GM21447 (cell line): ENCODE data around the gene TMPRSS12.
"Not testable (repeated sequence)": the region's sequence is repeated elsewhere in the genome, so short reads cannot be mapped to it uniquely, and the experiment has no call there.

Experiments used
- ATAC-seq: cut with Tn5 transposase; IDR thresholded peaks from one replicate; pipeline ENCODE4 v1.9.1; 2021; ENCODE audit not compliant: unreplicated experiment

The TMPRSS12 gene

DNA sequence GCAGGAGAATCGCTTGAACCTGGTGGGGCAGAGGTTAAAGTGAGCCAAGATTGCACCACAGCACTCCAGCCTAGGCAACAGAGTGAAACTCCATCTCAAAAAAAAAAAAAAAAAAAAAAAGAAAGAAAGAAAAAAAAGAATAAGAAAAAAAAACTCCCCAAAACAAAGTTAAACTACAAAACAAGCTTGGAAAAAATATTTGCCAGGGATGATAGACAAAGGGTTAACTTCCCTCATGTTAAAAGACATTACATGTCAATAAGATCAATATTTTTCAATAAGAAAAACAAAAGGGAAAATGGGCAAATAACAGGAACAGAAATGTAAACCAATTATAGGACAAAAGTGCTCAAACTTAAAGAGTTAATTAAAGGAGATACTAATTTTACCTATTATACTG is 83.2 kb downstream of the TMPRSS12 start:
- no peak for ATAC-seq

DNA sequence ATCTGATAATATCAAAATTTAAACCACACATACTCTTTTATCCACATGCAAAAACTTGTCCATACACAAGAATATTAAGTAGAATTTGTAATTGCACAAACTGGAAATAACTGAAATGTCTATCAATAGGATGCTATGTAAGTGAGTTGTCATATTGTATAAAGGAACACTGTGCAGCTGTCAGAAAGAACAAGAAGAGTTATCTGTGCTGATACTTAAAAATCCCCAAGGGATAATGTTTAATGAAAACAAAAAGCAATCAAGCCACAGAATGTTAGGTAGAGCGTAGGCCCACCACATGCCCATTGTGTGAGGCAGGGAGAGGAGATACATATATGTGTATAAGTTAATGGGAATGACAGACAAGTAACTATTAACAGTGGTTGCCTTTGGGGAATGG is 83.7 kb downstream of the TMPRSS12 start:
- no peak for ATAC-seq

DNA sequence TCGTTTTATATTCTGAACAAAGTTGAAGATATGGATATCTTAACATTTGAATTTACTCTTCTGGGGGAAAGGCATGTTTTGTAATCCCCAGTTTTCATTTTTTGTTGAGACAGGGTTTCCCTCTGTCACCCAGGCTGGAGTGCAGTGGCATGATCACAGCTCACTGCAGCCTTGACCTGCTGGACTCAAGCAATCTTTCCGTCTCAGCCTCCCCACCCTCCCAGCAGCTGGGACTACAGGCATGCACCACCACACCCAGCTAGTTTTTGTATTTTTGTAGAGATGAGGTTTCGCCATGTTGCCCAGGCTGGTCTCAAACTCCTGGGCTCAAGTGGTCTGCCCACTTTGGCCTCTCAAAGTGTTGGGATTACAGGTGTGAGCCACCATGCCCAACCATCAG is 84.2 kb downstream of the TMPRSS12 start:
- ATAC-seq, result not testable (repeated sequence)

DNA sequence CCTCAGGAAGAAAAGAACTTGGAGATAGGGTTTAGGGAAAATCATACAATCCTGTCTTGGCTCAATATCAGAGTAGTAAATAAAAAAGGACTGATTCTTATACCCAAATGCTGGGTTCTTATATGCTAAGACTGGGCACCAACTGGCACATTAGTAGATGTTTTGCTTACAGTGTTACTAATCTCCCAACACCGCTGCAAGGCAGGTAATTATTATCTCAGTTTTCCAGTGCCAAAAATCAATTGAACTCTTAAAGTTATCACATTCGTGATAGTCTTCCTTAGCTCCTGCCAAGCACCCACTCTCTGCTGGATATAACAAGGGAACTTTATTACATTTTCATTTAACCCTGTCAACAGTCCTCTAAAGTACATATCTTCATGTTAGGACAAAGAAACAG is 84.6 kb downstream of the TMPRSS12 start:
- no peak for ATAC-seq

DNA sequence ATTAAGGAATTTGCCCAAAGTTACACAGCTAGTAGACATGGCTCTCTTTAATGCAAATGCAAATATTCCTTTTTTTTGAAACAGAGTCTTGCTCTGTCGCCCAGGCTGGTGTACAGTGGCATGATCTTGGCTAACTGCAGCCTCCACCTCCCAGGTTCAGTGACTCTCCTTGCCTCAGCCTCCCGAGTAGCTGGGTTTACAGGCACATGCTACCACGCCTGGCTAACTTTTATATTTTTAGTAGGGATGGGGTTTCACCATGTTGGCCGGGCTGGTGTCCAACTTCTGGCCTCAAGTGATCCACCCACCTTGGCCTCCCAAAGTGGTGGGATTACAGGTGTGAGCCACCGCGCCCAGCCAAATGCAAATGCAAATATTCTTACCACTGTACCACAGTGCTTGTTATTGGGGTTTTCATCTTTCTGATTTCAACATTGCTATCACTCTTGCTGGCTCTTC is 85.1 kb downstream of the TMPRSS12 start:
- ATAC-seq, result no peak

DNA sequence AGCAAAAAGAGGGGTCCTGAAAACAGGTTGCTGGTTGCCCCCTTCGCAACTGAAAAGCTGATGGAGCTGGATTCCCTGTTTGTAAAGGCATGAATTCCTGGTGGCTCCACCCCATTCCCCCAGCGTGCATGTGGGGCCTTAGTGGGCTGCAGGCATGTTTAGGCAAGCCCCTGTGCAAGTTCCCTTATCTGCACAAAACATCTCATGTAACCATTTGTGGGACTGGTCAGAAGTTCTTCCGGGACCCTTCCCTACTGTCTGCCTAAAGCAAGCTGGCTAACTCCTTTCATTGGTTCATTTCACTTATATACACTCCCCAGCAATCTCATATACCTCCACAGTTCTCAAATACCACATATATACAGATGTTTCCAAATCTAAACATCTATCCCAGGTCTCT is 85.7 kb downstream of the TMPRSS12 start:
- no peak for ATAC-seq

DNA sequence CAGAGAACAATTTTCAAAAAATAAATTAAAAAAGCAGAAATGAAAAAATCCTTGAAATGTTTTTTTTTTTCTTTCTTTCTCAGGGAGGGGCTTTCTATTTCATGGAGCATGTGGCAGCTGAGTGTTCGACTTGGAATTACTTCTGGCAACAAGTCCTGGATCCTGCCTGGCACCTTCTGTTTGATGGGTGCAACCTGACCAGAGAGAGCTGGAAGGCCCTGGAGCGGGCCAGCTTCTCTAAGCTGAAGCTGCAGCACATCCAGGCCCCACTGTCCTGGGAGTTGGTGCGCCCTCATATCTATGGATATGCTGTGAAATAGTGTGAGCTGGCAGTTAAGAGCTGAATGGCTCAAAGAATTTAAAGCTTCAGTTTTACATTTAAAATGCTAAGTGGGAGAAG is 87.1 kb downstream of the TMPRSS12 start:
- ATAC-seq, result no peak

DNA sequence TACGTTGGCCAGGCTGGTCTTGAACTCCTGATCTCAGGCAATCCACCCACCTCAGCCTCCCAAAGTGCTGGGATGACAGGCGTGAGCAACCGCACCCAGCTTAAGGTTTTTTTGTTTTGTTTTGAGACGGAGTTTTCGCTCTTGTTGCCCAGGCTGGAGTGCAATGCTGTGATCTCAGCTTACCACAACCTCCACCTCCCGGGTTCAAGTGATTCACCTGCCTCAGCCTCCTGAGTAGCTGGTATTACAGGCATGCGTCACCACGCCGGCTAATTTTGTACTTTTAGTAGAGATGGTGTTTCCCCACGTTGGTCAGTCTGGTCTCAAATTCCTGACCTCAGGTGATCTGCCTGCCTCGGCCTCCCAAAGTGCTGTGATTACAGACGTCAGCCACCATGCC is 87.8 kb downstream of the TMPRSS12 start:
- ATAC-seq, result not testable (repeated sequence)

DNA sequence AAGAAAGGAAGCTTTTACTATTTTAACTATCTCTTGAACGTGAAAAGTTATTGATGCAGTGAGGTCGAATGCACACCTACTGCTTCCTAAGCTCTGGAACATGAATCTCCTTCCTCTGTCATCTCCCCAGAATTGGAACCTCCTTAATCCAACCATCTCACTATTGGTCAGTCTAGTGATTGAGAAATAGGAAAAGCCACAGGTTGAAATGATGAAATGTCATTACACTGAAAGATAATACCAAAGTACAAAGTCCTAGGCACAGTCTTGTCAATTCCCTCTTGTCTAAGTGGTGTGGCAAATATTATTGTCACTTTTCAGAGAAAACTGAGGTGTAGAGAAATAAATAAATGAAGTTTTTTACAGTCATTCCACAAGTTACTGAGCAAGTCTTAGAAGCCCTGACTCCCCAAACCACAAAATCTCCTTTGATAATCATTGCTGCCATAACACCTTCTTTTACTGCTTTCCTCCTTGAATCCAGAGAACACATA is 90.1 kb downstream of the TMPRSS12 start:
- ATAC-seq, result no peak

DNA sequence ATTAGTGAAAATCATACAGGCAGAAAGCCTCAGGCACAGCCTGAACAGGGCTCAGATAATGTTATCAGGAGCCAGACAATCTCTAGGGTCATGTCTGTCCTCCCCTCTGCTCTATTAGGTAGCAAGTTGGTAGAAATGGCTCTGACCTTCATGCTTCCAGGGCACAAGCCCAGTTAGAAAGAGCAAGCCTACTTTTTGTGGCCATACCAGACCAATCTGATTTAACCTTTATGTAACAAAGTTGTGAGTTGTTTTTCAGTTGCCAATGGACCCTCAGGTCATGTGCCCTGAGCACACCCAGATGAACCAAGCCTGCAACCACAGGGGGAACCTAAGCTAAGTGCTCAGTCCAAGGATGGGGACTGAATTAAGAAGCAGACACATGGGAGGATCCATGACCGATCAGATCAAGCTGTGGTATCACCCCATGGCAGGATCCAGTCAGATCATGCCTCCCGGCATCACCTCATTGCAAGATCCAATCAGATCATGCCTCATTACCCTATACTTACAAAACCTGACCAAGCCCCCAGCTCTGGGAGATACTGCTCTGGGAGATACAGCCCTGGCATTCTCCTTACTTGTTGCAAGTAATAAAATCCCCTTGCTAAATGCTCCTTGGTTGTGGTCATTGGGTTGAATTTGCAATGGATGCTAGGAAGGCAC is 90.9 kb downstream of the TMPRSS12 start:
- ATAC-seq, result no peak

DNA sequence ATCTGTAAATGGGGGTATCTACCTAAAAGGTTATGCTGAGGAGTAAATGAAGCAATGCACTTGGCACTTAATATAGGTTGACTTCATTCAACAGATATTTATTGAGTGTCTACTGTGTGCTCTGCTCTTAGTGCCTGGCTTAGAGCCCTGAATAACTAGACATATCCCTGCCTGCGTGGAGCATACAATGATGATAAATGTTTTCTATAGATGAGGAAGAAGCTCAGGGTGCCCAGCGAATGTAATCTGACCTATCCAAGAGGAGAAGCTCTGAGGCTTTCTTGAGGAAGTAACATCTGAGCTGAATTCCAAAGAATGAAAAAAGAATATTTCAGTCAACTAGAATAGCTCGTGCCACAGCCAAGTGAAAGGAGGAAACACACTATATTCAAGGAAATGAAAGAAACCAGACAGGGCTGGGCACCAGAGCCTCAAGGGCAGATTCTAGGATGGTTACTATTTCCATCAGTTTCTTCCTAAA is 91.7 kb downstream of the TMPRSS12 start:
- no peak for ATAC-seq

DNA sequence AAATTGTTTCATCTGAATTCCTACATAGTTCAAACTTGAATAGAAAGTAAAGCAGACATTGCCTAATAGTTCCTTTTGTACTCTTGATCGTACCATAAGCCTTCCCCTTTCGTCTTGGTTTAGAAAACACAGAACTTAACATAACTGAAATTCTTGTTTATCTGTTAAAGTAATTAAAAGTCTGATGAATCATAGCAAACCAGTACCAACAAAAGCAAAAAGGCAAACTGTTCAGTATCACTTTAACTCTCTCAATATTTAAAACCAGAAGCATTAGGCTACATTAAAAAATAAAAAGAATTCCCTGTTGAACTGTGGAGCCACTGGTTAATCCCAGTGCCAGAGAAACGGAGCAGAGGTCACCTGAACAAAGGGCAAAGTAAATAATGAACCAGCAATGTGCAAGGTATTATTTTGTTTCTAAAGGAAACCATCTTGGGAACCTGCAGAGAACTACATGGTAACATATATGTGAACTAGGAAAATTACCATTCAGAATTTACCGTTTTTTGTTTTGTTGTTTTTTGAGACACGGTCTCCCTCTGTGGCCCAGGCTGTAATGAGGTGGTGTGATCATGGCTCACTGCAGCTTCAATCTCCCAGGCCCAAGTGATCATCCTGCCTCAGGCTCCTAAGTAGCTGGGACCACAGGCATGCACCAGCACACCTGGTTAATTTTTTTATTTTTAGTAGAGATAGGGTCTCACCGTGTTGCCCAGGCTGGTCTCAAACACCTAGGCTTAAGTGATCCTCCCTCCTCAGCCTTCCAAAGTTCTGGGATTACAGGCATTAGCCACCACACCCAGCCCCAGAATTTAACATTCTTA is 92.5 kb downstream of the TMPRSS12 start:
- ATAC-seq, result no peak

DNA sequence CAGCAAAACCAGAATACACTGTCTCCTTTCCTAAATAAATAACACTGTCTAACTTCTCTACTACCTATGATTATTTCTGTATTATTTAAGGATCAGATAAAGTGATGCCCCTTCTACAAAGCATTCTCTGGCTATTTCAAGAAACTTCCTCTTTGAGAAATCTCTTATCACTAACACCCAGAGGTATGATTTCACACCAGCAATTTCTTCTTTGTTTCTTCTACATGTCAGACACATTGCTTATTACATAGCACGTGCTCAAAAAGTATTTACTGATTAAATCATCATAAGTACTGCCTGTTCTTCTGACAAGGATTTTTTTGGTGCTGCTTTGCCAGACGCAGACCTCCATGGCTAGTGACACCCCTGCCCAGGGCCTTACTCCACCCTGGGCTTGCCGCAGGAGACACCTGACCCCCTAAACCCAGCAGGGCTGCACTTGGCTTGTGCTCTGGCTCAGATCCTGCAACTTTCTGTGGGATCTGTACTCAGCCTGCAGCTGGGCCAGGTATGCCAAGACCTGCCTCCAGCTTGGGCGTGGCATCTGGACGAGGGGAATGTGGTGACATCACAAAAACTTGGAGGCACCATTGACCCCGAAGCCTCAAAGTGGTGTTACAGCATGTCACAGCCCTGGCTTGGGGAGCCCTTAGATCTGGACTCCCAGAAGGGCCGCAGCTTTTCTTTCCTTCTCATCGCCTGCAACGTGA is 94.2 kb downstream of the TMPRSS12 start:
- no peak for ATAC-seq
